Activated CD4-positive, alpha-beta T cell treated with anti-CD3 and anti-CD28 coated beads, Interleukin-2, amount 50 U/mL, for 1 hour (primary cell): ENCODE data around the gene SOX15.

Experiments used
- DNase-seq: peaks from one replicate; pipeline ENCODE4 v3.0.0-alpha.2; 2020

SOX15 gene

GRCh38 chr17:7556627-7557026 lies 33.3 kb downstream of the SOX15 start:
- DNase-seq, result no peak

- no peak for DNase-seq
Measured at GRCh38 chr17:7555320-7555948, 34.5 kb downstream of the SOX15 start.

- DNase-seq, result no peak
Measured at GRCh38 chr17:7553356-7553755, 36.5 kb downstream of the SOX15 start.

- no peak for DNase-seq
Measured at GRCh38 chr17:7552621-7553051, 37.3 kb downstream of the SOX15 start.

- DNase-seq, result no peak
Measured at GRCh38 chr17:7551396-7551795, 38.5 kb downstream of the SOX15 start.

- DNase-seq, result no peak
Measured at GRCh38 chr17:7550344-7550743, 39.5 kb downstream of the SOX15 start.

- DNase-seq, result peak; percentile 34
Measured at GRCh38 chr17:7549401-7550055, 40.4 kb downstream of the SOX15 start.

GRCh38 chr17:7548585-7549400 lies 41.1 kb downstream of the SOX15 start, which contains the start of gene TNFSF12:
TNFSF12 (plus strand) TSS chr17:7549058; CDS start chr17:7549154, 96 bp downstream.
- peak; percentile 35 for DNase-seq

- DNase-seq, result no peak
Measured at GRCh38 chr17:7544911-7545310, 45.0 kb downstream of the SOX15 start.

- no peak for DNase-seq
Measured at GRCh38 chr17:7541074-7541621, 48.7 kb downstream of the SOX15 start.

- DNase-seq, result no peak
Measured at GRCh38 chr17:7538891-7539545, 50.9 kb downstream of the SOX15 start.
